Neural cell (in vitro differentiated cells): ENCODE data around the gene KRT86.

ENCODE experiments used
- EP300 ChIP-seq: fragments of 450-650 bp; conservative IDR thresholded peaks from 2 replicates; pipeline ENCODE4 v1.6.1; 2014; ENCODE audit warnings: antibody characterized with exemption, mild to moderate bottlenecking, moderate library complexity; ENCODE audit not compliant: poor library complexity, severe bottlenecking
- EZH2 ChIP-seq: fragments of 200-600, 300-800 bp; shearing (Covaris generic), sonication (generic); IDR thresholded peaks from 2 replicates; pipeline ENCODE4 v1.6.1; 2014; ENCODE audit warnings: antibody characterized with exemption, low read length, borderline replicate concordance, mild to moderate bottlenecking; ENCODE audit not compliant: insufficient read depth, poor library complexity, severe bottlenecking
- POLR2AphosphoS5 ChIP-seq: IDR thresholded peaks from 2 replicates; pipeline ENCODE4 v1.6.1; 2012
- RAD21 ChIP-seq: fragments of 450-650 bp; conservative IDR thresholded peaks from 2 replicates; pipeline ENCODE4 v1.6.1; 2014; ENCODE audit warnings: antibody characterized with exemption, mild to moderate bottlenecking, moderate library complexity
- TF ChIP-seq, protein P1 (sequence below): fragments of 450-650 bp; IDR thresholded peaks from 2 replicates; pipeline ENCODE4 v1.5.1; 2014; ENCODE audit warnings: antibody characterized with exemption, mild to moderate bottlenecking, moderate library complexity; ENCODE audit not compliant: poor library complexity, severe bottlenecking
- TF ChIP-seq, protein P2 (sequence below): IDR thresholded peaks from 2 replicates; pipeline ENCODE4 v1.6.1; 2012; ENCODE audit warnings: borderline replicate concordance

DNA sequence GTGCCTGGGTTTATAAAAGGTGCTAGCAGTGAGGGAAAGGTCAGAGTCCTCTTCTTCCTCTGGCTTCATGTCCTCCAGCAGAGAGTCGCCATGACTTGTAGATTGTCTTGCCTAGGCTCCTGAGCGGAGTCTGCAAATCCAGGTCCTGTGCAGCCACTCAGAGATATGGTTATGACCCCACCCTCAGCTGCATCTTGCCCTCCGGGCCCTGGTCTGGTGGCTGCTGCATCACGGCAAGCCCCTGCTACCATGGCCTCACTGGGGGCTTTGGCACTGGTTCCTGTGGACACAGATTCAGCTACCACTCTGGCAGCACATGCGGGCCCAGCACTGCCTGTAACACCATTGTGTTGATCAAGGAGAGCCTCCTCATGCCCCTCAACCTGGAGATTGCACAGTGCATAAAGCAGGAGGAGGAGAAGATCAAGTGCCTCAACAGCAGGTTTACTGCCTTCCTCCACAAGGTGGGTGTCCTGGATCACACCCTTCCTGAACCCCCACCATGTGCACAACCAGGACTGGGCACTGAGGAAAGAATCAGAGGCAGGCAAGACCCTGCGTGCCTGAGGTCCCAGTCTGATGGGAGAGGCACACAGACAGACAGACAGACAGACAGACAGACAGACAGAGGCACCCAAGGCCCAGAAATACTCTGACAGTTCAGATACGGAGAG, 10.5 kb upstream of the KRT86 start:
- TF ChIP-seq, protein P1, sequence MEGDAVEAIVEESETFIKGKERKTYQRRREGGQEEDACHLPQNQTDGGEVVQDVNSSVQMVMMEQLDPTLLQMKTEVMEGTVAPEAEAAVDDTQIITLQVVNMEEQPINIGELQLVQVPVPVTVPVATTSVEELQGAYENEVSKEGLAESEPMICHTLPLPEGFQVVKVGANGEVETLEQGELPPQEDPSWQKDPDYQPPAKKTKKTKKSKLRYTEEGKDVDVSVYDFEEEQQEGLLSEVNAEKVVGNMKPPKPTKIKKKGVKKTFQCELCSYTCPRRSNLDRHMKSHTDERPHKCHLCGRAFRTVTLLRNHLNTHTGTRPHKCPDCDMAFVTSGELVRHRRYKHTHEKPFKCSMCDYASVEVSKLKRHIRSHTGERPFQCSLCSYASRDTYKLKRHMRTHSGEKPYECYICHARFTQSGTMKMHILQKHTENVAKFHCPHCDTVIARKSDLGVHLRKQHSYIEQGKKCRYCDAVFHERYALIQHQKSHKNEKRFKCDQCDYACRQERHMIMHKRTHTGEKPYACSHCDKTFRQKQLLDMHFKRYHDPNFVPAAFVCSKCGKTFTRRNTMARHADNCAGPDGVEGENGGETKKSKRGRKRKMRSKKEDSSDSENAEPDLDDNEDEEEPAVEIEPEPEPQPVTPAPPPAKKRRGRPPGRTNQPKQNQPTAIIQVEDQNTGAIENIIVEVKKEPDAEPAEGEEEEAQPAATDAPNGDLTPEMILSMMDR, result no peak
- TF ChIP-seq EZH2, result no peak
- TF ChIP-seq POLR2AphosphoS5, result no peak
- TF ChIP-seq EP300, result no peak
- TF ChIP-seq, protein P2, sequence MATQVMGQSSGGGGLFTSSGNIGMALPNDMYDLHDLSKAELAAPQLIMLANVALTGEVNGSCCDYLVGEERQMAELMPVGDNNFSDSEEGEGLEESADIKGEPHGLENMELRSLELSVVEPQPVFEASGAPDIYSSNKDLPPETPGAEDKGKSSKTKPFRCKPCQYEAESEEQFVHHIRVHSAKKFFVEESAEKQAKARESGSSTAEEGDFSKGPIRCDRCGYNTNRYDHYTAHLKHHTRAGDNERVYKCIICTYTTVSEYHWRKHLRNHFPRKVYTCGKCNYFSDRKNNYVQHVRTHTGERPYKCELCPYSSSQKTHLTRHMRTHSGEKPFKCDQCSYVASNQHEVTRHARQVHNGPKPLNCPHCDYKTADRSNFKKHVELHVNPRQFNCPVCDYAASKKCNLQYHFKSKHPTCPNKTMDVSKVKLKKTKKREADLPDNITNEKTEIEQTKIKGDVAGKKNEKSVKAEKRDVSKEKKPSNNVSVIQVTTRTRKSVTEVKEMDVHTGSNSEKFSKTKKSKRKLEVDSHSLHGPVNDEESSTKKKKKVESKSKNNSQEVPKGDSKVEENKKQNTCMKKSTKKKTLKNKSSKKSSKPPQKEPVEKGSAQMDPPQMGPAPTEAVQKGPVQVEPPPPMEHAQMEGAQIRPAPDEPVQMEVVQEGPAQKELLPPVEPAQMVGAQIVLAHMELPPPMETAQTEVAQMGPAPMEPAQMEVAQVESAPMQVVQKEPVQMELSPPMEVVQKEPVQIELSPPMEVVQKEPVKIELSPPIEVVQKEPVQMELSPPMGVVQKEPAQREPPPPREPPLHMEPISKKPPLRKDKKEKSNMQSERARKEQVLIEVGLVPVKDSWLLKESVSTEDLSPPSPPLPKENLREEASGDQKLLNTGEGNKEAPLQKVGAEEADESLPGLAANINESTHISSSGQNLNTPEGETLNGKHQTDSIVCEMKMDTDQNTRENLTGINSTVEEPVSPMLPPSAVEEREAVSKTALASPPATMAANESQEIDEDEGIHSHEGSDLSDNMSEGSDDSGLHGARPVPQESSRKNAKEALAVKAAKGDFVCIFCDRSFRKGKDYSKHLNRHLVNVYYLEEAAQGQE, result no peak
- no peak for TF ChIP-seq RAD21
